HG03025 (cell line): ENCODE measurements around the gene RHEBL1.

Source experiments
- ATAC-seq: cut with Tn5 transposase; IDR thresholded peaks from one replicate; pipeline ENCODE4 v1.9.1; 2021; ENCODE audit warnings: mild to moderate bottlenecking, moderate library complexity; ENCODE audit not compliant: unreplicated experiment, low FRiP score

The RHEBL1 gene

GRCh38 chr12:49069507-49070346, at the start of gene RHEBL1:
Gene RHEBL1 (minus strand): TSS chr12:49069979. CDS start chr12:49069785, 194 bp downstream.
- ATAC-seq, result peak; percentile 97

GRCh38 chr12:49111206-49111605, 41.4 kb upstream of the RHEBL1 start:
- no peak for ATAC-seq

- peak; percentile 97 for ATAC-seq
Observed at GRCh38 chr12:49110464-49111155, 40.8 kb upstream of the RHEBL1 start, which contains the start of gene LMBR1L. Gene LMBR1L (minus strand): TSS chr12:49110847. CDS start chr12:49110555, 292 bp downstream.

GRCh38 chr12:49109641-49110463, 40.1 kb upstream of the RHEBL1 start:
- no peak for ATAC-seq

- no peak for ATAC-seq
Observed at GRCh38 chr12:49108958-49109404, 39.2 kb upstream of the RHEBL1 start.

GRCh38 chr12:49105504-49106084, 35.8 kb upstream of the RHEBL1 start:
- ATAC-seq, result no peak

- no peak for ATAC-seq
Observed at GRCh38 chr12:49104822-49105221, 35.0 kb upstream of the RHEBL1 start.

- no peak for ATAC-seq
Observed at GRCh38 chr12:49100380-49100779, 30.6 kb upstream of the RHEBL1 start.

GRCh38 chr12:49098703-49099102, 28.9 kb upstream of the RHEBL1 start:
- no peak for ATAC-seq

GRCh38 chr12:49098035-49098451, 28.3 kb upstream of the RHEBL1 start:
- ATAC-seq, result no peak

GRCh38 chr12:49097381-49097780, 27.6 kb upstream of the RHEBL1 start:
- no peak for ATAC-seq

GRCh38 chr12:49094975-49095365, 25.2 kb upstream of the RHEBL1 start:
- ATAC-seq, result no peak

- no peak for ATAC-seq
Observed at GRCh38 chr12:49094160-49094974, 24.6 kb upstream of the RHEBL1 start, which contains the start of gene DHH. Gene DHH (minus strand): TSS chr12:49094801. CDS start chr12:49094512, 289 bp downstream.

GRCh38 chr12:49093792-49094159, 24.0 kb upstream of the RHEBL1 start:
- no peak for ATAC-seq

- ATAC-seq, result no peak
Observed at GRCh38 chr12:49092816-49093406, 23.1 kb upstream of the RHEBL1 start.

GRCh38 chr12:49092086-49092815, 22.5 kb upstream of the RHEBL1 start:
- ATAC-seq, result no peak

GRCh38 chr12:49091836-49092085, 22.0 kb upstream of the RHEBL1 start:
- no peak for ATAC-seq

GRCh38 chr12:49091056-49091835, 21.5 kb upstream of the RHEBL1 start:
- no peak for ATAC-seq
